ENCODE results near the gene LARP1.

The LARP1 gene

GRCh38 chr5:154806176-154806575 lies 51.0 kb downstream of the LARP1 start:
- Histone ChIP-seq H3K36me3 (ENCODE audit: control insufficient read depth in 2 of 2, insufficient read depth in 2 of 2, low read length in 2 of 2) (peaks cover 67 to 87% of the 10 kb centered on the region in 2 donors), H3K9ac (ENCODE audit: low read depth in 1 of 2, low read length in 2 of 2) (no peak overlapping the region), H3K4me1 (ENCODE audit: control insufficient read depth in 2 of 2, insufficient read depth in 2 of 2, low read length in 2 of 2) (no peaks in the 10 kb centered on the region), H3K27me3 (ENCODE audit: control insufficient read depth in 2 of 2, insufficient read depth in 2 of 2, low read length in 2 of 2) (no peaks in the 10 kb centered on the region), H3K4me3 (ENCODE audit: low read length in 2 of 2) (no peak overlapping the region), H3K9me3 (ENCODE audit: control insufficient read depth in 2 of 2, low read length in 2 of 2) (no peaks in the 10 kb centered on the region), H3K27ac (ENCODE audit: low read depth in 2 of 2, low read length in 2 of 2) (no peak overlapping the region)

- Histone ChIP-seq H3K27me3 (ENCODE audit: control insufficient read depth in 2 of 2, insufficient read depth in 2 of 2, low read length in 2 of 2) (no peaks in the 10 kb centered on the region), H3K27ac (ENCODE audit: low read depth in 2 of 2, low read length in 2 of 2) (no peak overlapping the region), H3K9ac (ENCODE audit: low read depth in 1 of 2, low read length in 2 of 2) (no peak overlapping the region), H3K9me3 (ENCODE audit: control insufficient read depth in 2 of 2, low read length in 2 of 2) (no peaks in the 10 kb centered on the region), H3K4me1 (ENCODE audit: control insufficient read depth in 2 of 2, insufficient read depth in 2 of 2, low read length in 2 of 2) (no peaks in the 10 kb centered on the region), H3K36me3 (ENCODE audit: control insufficient read depth in 2 of 2, insufficient read depth in 2 of 2, low read length in 2 of 2) (peaks cover 53 to 76% of the 10 kb centered on the region in 2 donors), H3K4me3 (ENCODE audit: low read length in 2 of 2) (no peak overlapping the region)
Observed at GRCh38 chr5:154811239-154811638, 56.1 kb downstream of the LARP1 start.

GRCh38 chr5:154811653-154812465 lies 56.7 kb downstream of the LARP1 start:
- H3K4me3 ChIP-seq (ENCODE audit: low read length in 2 of 2), result no peak overlapping the region
- H3K27ac ChIP-seq (ENCODE audit: low read depth in 2 of 2, low read length in 2 of 2), result no peak overlapping the region
- H3K27me3 ChIP-seq (ENCODE audit: control insufficient read depth in 2 of 2, insufficient read depth in 2 of 2, low read length in 2 of 2), result no peaks in the 10 kb centered on the region
- no peaks in the 10 kb centered on the region for H3K4me1 ChIP-seq (ENCODE audit: control insufficient read depth in 2 of 2, insufficient read depth in 2 of 2, low read length in 2 of 2)
- H3K36me3 ChIP-seq (ENCODE audit: control insufficient read depth in 2 of 2, insufficient read depth in 2 of 2, low read length in 2 of 2), result peaks cover 58 to 76% of the 10 kb centered on the region in 2 donors
- H3K9me3 ChIP-seq (ENCODE audit: control insufficient read depth in 2 of 2, low read length in 2 of 2), result no peaks in the 10 kb centered on the region
- H3K9ac ChIP-seq (ENCODE audit: low read depth in 1 of 2, low read length in 2 of 2), result no peak overlapping the region

- H3K4me1 ChIP-seq (ENCODE audit: control insufficient read depth in 2 of 2, insufficient read depth in 2 of 2, low read length in 2 of 2), result no peaks in the 10 kb centered on the region
- no peaks in the 10 kb centered on the region for H3K27me3 ChIP-seq (ENCODE audit: control insufficient read depth in 2 of 2, insufficient read depth in 2 of 2, low read length in 2 of 2)
- peaks cover 58 to 75% of the 10 kb centered on the region in 2 donors for H3K36me3 ChIP-seq (ENCODE audit: control insufficient read depth in 2 of 2, insufficient read depth in 2 of 2, low read length in 2 of 2)
- no peaks in the 10 kb centered on the region for H3K9me3 ChIP-seq (ENCODE audit: control insufficient read depth in 2 of 2, low read length in 2 of 2)
- H3K27ac ChIP-seq (ENCODE audit: low read depth in 2 of 2, low read length in 2 of 2), result no peak overlapping the region
- no peak overlapping the region for H3K9ac ChIP-seq (ENCODE audit: low read depth in 1 of 2, low read length in 2 of 2)
- no peak overlapping the region for H3K4me3 ChIP-seq (ENCODE audit: low read length in 2 of 2)
Observed at GRCh38 chr5:154813158-154813557, 58.0 kb downstream of the LARP1 start.

GRCh38 chr5:154813736-154814135 lies 58.6 kb downstream of the LARP1 start:
- Histone ChIP-seq H3K9me3 (ENCODE audit: control insufficient read depth in 2 of 2, low read length in 2 of 2) (no peaks in the 10 kb centered on the region), H3K27me3 (ENCODE audit: control insufficient read depth in 2 of 2, insufficient read depth in 2 of 2, low read length in 2 of 2) (no peaks in the 10 kb centered on the region), H3K4me1 (ENCODE audit: control insufficient read depth in 2 of 2, insufficient read depth in 2 of 2, low read length in 2 of 2) (no peaks in the 10 kb centered on the region), H3K27ac (ENCODE audit: low read depth in 2 of 2, low read length in 2 of 2) (no peak overlapping the region), H3K4me3 (ENCODE audit: low read length in 2 of 2) (no peak overlapping the region), H3K9ac (ENCODE audit: low read depth in 1 of 2, low read length in 2 of 2) (no peak overlapping the region), H3K36me3 (ENCODE audit: control insufficient read depth in 2 of 2, insufficient read depth in 2 of 2, low read length in 2 of 2) (peaks cover 52 to 70% of the 10 kb centered on the region in 2 donors)

- H3K36me3 ChIP-seq (ENCODE audit: control insufficient read depth in 2 of 2, insufficient read depth in 2 of 2, low read length in 2 of 2), result peaks cover 51 to 64% of the 10 kb centered on the region in 2 donors
- H3K9ac ChIP-seq (ENCODE audit: low read depth in 1 of 2, low read length in 2 of 2), result no peak overlapping the region
- H3K27ac ChIP-seq (ENCODE audit: low read depth in 2 of 2, low read length in 2 of 2), result no peak overlapping the region
- H3K9me3 ChIP-seq (ENCODE audit: control insufficient read depth in 2 of 2, low read length in 2 of 2), result no peaks in the 10 kb centered on the region
- no peaks in the 10 kb centered on the region for H3K4me1 ChIP-seq (ENCODE audit: control insufficient read depth in 2 of 2, insufficient read depth in 2 of 2, low read length in 2 of 2)
- H3K27me3 ChIP-seq (ENCODE audit: control insufficient read depth in 2 of 2, insufficient read depth in 2 of 2, low read length in 2 of 2), result no peaks in the 10 kb centered on the region
- no peak overlapping the region for H3K4me3 ChIP-seq (ENCODE audit: low read length in 2 of 2)
Observed at GRCh38 chr5:154815025-154815424, 59.8 kb downstream of the LARP1 start.

GRCh38 chr5:154815684-154816247 lies 60.6 kb downstream of the LARP1 start:
- no peaks in the 10 kb centered on the region for H3K9me3 ChIP-seq (ENCODE audit: control insufficient read depth in 2 of 2, low read length in 2 of 2)
- peaks cover 50 to 67% of the 10 kb centered on the region in 2 donors for H3K36me3 ChIP-seq (ENCODE audit: control insufficient read depth in 2 of 2, insufficient read depth in 2 of 2, low read length in 2 of 2)
- no peak overlapping the region for H3K9ac ChIP-seq (ENCODE audit: low read depth in 1 of 2, low read length in 2 of 2)
- H3K4me3 ChIP-seq (ENCODE audit: low read length in 2 of 2), result no peak overlapping the region
- no peaks in the 10 kb centered on the region for H3K4me1 ChIP-seq (ENCODE audit: control insufficient read depth in 2 of 2, insufficient read depth in 2 of 2, low read length in 2 of 2)
- no peaks in the 10 kb centered on the region for H3K27me3 ChIP-seq (ENCODE audit: control insufficient read depth in 2 of 2, insufficient read depth in 2 of 2, low read length in 2 of 2)
- no peak overlapping the region for H3K27ac ChIP-seq (ENCODE audit: low read depth in 2 of 2, low read length in 2 of 2)

- Histone ChIP-seq H3K36me3 (ENCODE audit: control insufficient read depth in 2 of 2, insufficient read depth in 2 of 2, low read length in 2 of 2) (peaks cover 44 to 61% of the 10 kb centered on the region in 2 donors), H3K9ac (ENCODE audit: low read depth in 1 of 2, low read length in 2 of 2) (no peak overlapping the region), H3K9me3 (ENCODE audit: control insufficient read depth in 2 of 2, low read length in 2 of 2) (no peaks in the 10 kb centered on the region), H3K27ac (ENCODE audit: low read depth in 2 of 2, low read length in 2 of 2) (no peak overlapping the region), H3K4me1 (ENCODE audit: control insufficient read depth in 2 of 2, insufficient read depth in 2 of 2, low read length in 2 of 2) (no peaks in the 10 kb centered on the region), H3K27me3 (ENCODE audit: control insufficient read depth in 2 of 2, insufficient read depth in 2 of 2, low read length in 2 of 2) (no peaks in the 10 kb centered on the region), H3K4me3 (ENCODE audit: low read length in 2 of 2) (no peak overlapping the region)
Observed at GRCh38 chr5:154816891-154817492, 61.8 kb downstream of the LARP1 start.

GRCh38 chr5:154817815-154818214 lies 62.6 kb downstream of the LARP1 start:
- no peak overlapping the region for H3K27ac ChIP-seq (ENCODE audit: low read depth in 2 of 2, low read length in 2 of 2)
- H3K27me3 ChIP-seq (ENCODE audit: control insufficient read depth in 2 of 2, insufficient read depth in 2 of 2, low read length in 2 of 2), result no peaks in the 10 kb centered on the region
- H3K9me3 ChIP-seq (ENCODE audit: control insufficient read depth in 2 of 2, low read length in 2 of 2), result no peaks in the 10 kb centered on the region
- H3K36me3 ChIP-seq (ENCODE audit: control insufficient read depth in 2 of 2, insufficient read depth in 2 of 2, low read length in 2 of 2), result peaks cover 41 to 61% of the 10 kb centered on the region in 2 donors
- H3K4me1 ChIP-seq (ENCODE audit: control insufficient read depth in 2 of 2, insufficient read depth in 2 of 2, low read length in 2 of 2), result no peaks in the 10 kb centered on the region
- H3K4me3 ChIP-seq (ENCODE audit: low read length in 2 of 2), result no peak overlapping the region
- H3K9ac ChIP-seq (ENCODE audit: low read depth in 1 of 2, low read length in 2 of 2), result no peak overlapping the region

GRCh38 chr5:154818471-154819116 lies 63.4 kb downstream of the LARP1 start:
- Histone ChIP-seq H3K27ac (ENCODE audit: low read depth in 2 of 2, low read length in 2 of 2) (no peak overlapping the region), H3K4me1 (ENCODE audit: control insufficient read depth in 2 of 2, insufficient read depth in 2 of 2, low read length in 2 of 2) (no peaks in the 10 kb centered on the region), H3K4me3 (ENCODE audit: low read length in 2 of 2) (no peak overlapping the region), H3K27me3 (ENCODE audit: control insufficient read depth in 2 of 2, insufficient read depth in 2 of 2, low read length in 2 of 2) (no peaks in the 10 kb centered on the region), H3K9ac (ENCODE audit: low read depth in 1 of 2, low read length in 2 of 2) (no peak overlapping the region), H3K36me3 (ENCODE audit: control insufficient read depth in 2 of 2, insufficient read depth in 2 of 2, low read length in 2 of 2) (peaks cover 33 to 60% of the 10 kb centered on the region in 2 donors), H3K9me3 (ENCODE audit: control insufficient read depth in 2 of 2, low read length in 2 of 2) (no peaks in the 10 kb centered on the region)
